ENCODE measurements around the gene CACNA1S. TPM values are rescaled to one million over a fixed set of nuclear protein-coding genes. Genes with fewer than 3 reads are reported as not detected.

The CACNA1S gene
- total and polyA plus RNA-seq, 2 of the 8 experiments (the other 6 are each of a cell fraction or from before 2014, with no cell fraction given): 0.06 TPM; not detected in 1

- DNase-seq (ENCODE audit: low read depth in 1 of 2, low spot score in 2 of 2) (no peak), FAIRE-seq (no peak)
- H2BK20ac ChIP-seq (ENCODE audit: low read length): no peak overlapping the region
- no peaks in the 10 kb centered on the region for H3K9me3 ChIP-seq (ENCODE audit: insufficient read depth in 2 of 2, low read depth in 1 of 2, low read length in 1 of 2)
- H3K4me3 ChIP-seq (ENCODE audit: extremely low read depth in 1 of 4, insufficient read depth in 2 of 4, low read depth in 3 of 4, low read length in 4 of 4): no peak overlapping the region
- H3K79me1 ChIP-seq (ENCODE audit: low read depth, low read length): peaks cover 10% of the 10 kb centered on the region
- 0 out of 8 replicates have a peak, but pooled peaks cover 0 to 3% (median 0%) of the 10 kb centered on the region in 4 experiments for H3K36me3 ChIP-seq (ENCODE audit: control insufficient read depth in 2 of 4, insufficient read depth in 4 of 4, low read length in 3 of 4)
- H3K27me3 ChIP-seq (replicated peaks in 1 of 4; ENCODE audit: control insufficient read depth in 3 of 4, extremely low read depth in 1 of 4, insufficient read depth in 3 of 4, low read length in 3 of 4): no peaks in the 10 kb centered on the region
- peaks cover 0 to 6% of the 10 kb centered on the region in 2 experiments; a peak in 1 of 4 replicates for H3K79me2 ChIP-seq (ENCODE audit: control insufficient read depth in 1 of 2, insufficient read depth in 2 of 2, low read length in 2 of 2)
- peak overlapping the region in 1 of 4 experiments; percentile 9; a peak in 2 of 7 replicates for H3K9ac ChIP-seq (replicated peaks in 1 of 4; ENCODE audit: extremely low read depth in 1 of 4, low read depth in 3 of 4, low read length in 3 of 4)
- H3K27ac ChIP-seq (ENCODE audit: low read depth, low read length): 0 out of 2 replicates have a peak overlapping the region, but pooled peaks have one; percentile 26
- H2BK5ac ChIP-seq (ENCODE audit: low read depth, low read length): no peak overlapping the region
- peaks cover 0 to 17% (median 11%) of the 10 kb centered on the region in 4 experiments; a peak in 6 of 7 replicates for H3K4me1 ChIP-seq (replicated peaks in 1 of 4; ENCODE audit: control insufficient read depth in 3 of 4, insufficient read depth in 4 of 4, low read length in 3 of 4)
- ChIA-PET POLR2A (ENCODE audit: partially characterized antibody) (interaction anchor here (0.8 to 2.4 kb wide), 8 partner anchors 8 to 105 kb away, joined by 3 to 8 read pairs (median 4); no protein-coding TSS in a partner anchor), CTCF (ENCODE audit: partially characterized antibody) (interaction anchor here (0.6 to 23.5 kb wide), 15 partner anchors 11 to 1183 kb away, joined by 3 to 532 read pairs (median 4); partner anchors contain the start of gene ASCL5)
- peak overlapping the region in 1 of 2 experiments; percentile 43; a peak in 2 of 4 replicates for H3K4me2 ChIP-seq (ENCODE audit: insufficient read depth in 1 of 2, low read depth in 2 of 2, low read length in 2 of 2)
- peaks cover 6 to 11% of the 10 kb centered on the region in 2 experiments for H4K20me1 ChIP-seq (replicated peaks in 1 of 2; ENCODE audit: control insufficient read depth in 1 of 2, insufficient read depth in 2 of 2, low read length in 2 of 2)
- WGBS, 2 experiments (ENCODE audit: extremely low coverage in 1 of 2, insufficient coverage in 1 of 2, insufficient read length in 1 of 2, insufficient replicate concordance in 2 of 2, low coverage in 1 of 2, low lambda C conversion rate in 2 of 2, missing lambda C conversion rate in 1 of 2): 75% methylated on average over 11 of the region's 11 CpGs; no CpG with 5 or more reads in 1 of the 2 experiments
- H2BK120ac ChIP-seq (replicated peaks; ENCODE audit: low read depth, low read length): no peak overlapping the region
- TF ChIP-seq SIN3A (conservative IDR thresholded peaks at IDR 0.05 in 1 of 2, IDR thresholded peaks at IDR 0.05 in 1 of 2; ENCODE audit: low read depth in 1 of 2, low read length in 2 of 2) (0 out of 4 replicates have a peak, but pooled peaks of 1 of the 2 experiments have one; percentile 38), E2F6 (IDR thresholded peaks at IDR 0.05) (no peak)
- H2BK15ac ChIP-seq (ENCODE audit: low read length): no peak overlapping the region
- no peak overlapping the region for H3K56ac ChIP-seq (replicated peaks; ENCODE audit: insufficient read length, low read depth, low read length)
- H3K4ac ChIP-seq (replicated peaks; ENCODE audit: insufficient read length, low read depth, low read length): no peak overlapping the region
- no peak overlapping the region for H3K23ac ChIP-seq (ENCODE audit: insufficient read length)
- H4K5ac ChIP-seq (ENCODE audit: insufficient read length, low read depth, low read length): no peak overlapping the region
- H3K23me2 ChIP-seq (ENCODE audit: low read depth, low read length): peaks cover 11% of the 10 kb centered on the region; the same call in 1 of the 2 replicates
- H2AK5ac ChIP-seq (ENCODE audit: low read depth, low read length): no peak overlapping the region
- H2BK12ac ChIP-seq (ENCODE audit: low read depth, low read length): no peak overlapping the region
- H2AFZ ChIP-seq (ENCODE audit: low read length): no peak overlapping the region
- peak overlapping the region; percentile 28; the same call in 1 of the 2 replicates for H4K8ac ChIP-seq (ENCODE audit: extremely low read depth, insufficient read depth, low read length)
- H3K14ac ChIP-seq (ENCODE audit: insufficient read length): no peak overlapping the region
- H3K18ac ChIP-seq (ENCODE audit: extremely low read depth, low read length): no peak overlapping the region
- no peak overlapping the region for H4K91ac ChIP-seq (replicated peaks; ENCODE audit: insufficient read length, low read length)
Observed at GRCh38 chr1:201009962-201010645, 102.1 kb downstream of the CACNA1S start.

All from H1 (cell line).